SIG-M5 treated with dmso at 0.1 percent for 504 hours (cell line): ENCODE data around the gene STK38L.

Experiments
- DNase-seq: peaks from one replicate; lab custom pipeline; 2025; ENCODE audit not compliant: unreplicated experiment; lab: John Stamatoyannopoulos, UW

Gene STK38L

DNA sequence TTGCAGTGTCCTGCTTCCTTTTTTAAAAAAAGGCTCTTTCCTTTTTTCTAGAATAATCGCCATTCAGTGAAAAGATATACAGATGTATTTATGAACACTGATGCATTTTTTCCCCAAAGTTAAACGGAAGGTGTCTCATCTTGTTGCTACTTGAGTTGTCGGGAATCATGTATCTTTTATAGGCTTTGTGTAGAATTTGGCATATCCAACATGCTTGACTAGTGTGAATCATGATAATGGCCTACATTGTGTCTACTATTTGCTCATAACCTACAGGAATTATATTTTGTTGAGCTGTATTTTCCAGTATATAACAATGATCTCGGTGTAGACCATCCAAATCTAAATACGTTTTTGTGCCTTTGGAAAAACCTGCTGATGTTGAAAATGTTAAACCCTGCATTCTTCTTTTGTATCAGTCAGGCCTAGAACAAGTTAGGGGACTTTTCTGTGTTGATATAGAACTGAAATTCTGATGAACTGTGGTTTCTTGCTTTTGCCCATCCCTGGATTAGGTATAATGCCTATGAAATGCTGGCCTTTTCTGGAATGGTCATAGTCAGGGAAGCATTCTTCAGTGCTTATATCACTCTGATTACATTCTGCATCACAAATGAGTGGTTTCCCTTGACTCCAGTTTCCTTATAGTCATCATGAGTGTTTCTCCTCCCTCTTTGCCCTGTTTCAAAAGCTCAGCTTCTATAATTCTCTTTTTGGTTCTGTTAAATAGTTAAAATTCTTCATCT is 99.3 kb downstream of the STK38L start:
- no peak for DNase-seq

DNA sequence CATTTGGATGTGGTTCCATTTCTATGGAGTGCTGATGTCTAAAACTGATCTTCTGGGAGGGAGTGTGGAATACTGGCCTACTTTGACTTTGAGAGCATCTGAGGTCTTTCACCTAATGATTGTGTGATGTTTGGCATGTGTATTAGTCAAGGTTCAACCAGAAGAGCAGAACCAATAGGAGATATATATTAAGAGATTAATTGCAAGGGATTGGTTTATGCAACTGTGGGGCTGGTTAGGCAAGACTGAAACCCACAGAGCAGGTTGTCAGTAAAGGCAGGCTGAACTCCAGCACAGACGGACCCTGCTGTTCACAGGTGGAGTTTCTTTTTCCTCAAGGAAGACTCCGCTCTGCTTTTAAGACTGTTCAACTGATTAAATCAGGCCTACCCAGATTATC is 100.2 kb downstream of the STK38L start:
- DNase-seq: no peak

DNA sequence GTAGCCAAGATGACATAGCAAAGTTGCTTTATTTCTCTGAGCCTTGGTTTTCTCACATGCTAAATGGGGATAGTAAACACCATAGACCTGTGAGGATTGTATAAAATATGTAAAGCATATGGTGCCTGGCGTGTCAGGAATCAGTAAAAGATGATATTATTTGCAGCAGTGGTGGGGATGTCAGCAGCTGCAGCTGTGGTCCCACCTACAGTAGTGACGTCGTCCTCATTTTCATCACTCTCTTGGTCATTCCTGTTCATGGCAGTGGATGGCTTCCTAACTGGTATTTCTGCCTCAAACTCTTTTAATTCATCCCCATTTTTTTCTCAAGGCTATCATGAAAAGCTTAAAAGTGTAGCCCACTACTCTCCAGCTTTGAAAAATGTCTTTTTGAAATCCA is 100.7 kb downstream of the STK38L start:
- DNase-seq: no peak

DNA sequence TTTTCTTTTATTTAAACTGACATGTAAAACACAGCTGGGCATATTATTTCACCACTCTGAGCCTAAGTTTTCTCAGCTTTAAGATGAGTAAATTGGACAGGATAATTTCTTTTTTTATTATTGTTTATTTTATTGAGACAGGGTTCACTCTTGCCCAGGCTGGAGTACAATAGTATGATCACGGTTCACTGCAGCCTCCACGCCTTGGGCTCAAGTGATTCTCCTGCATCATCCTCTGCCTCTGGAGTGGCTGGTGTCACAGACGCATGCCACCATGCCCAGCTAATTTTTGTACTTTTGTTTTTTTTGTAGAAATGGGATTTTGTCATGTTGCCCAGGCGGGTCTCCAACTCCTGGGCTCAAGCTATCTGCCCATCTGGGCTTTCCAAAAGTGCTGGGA is 101.3 kb downstream of the STK38L start:
- no peak for DNase-seq

DNA sequence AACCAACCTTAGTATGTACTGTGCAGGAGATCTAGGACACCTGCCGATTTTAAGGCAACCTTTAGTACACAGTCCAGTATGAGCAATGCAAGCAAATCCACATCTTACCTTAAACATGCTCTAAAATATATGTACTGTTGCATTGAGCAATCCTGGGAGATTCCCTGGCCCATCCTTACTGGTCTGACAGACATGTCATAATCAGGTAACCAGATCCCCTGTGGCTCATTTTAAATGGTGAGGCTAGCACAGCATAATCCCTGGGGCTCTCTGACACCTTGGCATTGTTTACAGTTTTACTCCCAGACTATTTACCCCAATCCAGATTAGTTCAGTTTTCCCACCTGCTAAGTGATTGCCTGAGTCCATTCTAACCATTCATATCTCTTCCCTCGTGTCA is 103.7 kb downstream of the STK38L start:
- DNase-seq: no peak

DNA sequence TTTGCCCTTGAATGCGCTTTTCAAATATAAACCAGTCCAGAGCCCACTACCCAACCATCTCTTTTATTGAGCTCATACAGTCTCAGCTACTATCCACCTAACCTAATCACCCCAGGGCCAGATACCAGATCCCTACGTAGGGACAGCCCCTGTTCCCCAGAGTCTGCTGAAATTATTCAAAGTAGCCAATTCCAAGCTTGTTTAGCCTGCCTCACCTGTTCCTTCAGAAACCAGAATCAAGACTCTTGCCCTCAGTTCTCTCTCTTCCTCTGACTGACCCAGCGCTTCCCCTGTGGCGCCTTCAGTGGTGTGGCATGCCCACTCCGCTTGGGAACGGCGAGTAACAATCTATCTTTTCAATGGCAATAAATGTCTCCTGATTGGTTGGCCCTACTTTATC is 107.4 kb downstream of the STK38L start:
- DNase-seq: no peak

DNA sequence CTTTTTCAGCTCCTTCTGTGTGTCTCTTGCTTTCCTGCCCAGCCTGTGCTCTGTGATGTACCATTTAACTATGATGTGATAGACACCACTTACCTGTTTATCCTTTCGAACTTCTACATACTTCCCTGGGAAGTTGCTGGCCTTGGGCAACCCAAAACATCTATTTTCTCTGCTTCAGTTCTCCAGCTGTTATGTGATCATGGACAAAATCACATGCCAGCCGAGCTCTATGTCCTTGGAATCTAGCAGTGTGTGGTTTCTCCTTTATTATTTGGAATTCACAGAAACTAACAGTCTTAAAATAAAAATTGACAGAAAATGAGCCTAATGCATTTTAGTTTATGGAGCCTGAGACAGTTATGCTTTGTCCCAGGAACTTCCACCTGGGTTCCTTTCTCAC is 111.4 kb downstream of the STK38L start:
- DNase-seq: no peak

DNA sequence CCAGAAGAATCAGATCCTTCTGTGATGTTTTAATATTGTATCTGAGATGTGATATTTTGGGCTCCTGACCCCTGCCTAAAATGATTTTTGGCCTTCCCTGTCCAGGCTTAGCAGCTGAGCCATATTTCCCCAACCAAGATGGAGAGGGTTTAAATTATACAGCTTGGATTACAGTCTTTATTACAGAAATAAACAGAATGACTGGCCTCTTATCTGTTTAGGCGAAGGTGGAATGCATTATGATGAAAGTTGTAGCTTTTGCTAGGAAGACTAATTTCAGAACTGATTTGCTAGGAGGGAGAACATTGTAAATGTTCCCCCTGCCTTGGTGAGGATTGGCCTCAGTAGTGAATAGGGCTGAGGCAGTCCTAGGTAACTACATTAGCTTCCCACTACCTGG is 111.9 kb downstream of the STK38L start:
- DNase-seq: no peak

DNA sequence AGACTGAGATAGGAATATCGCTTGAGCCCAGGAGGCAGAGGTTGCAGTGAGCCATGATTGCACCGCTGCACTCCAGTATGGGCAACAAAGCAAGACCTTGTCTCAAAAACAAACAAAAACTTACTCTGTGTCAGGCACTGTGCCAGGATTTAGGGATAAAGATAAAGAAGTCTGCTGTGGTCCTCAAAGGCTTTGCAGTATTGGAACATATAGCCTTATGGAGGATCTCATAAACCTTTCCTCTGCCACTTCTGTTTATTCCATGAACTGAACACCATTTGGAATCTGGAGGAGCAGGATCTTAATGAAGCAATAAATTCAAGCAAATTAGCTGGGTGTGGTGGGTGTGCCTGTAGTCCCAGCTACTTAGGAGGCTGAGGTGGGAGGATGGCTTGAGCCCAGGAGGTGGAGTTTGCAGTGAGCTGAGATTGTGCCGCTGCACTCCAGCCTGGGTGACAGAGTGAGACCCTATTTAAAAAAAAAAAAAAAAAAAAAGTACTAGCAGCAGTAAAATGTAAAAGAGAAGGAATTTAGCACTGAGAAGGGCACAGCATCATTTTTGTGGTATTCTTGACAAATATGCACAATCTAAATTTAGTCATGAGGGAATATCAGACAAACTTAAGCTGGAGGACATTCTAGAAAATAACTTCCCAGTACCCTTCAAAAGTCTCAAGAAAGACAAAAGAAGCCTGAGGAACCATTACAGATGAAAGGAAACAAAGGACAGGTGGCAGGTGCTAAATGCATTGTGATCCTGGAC is 115.7 kb downstream of the STK38L start:
- no peak for DNase-seq

DNA sequence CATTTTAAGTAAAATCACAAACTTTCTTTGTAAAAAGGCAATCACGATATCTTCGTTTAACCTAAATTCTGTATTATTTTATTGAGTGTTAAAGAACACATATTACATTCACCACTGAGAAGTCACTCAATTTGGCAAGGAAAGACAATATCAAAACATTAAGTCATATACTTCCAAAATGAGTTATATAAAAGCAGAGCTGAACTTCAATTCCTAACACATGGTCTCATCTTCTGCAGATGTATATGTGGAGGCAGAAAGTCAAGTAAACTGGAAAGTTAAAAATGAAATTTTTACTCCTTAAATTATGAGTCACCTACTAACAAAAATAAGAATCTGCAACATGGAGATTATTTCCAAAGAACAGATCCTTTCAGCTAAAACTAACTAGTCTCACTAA is 117.3 kb downstream of the STK38L start:
- no peak for DNase-seq

DNA sequence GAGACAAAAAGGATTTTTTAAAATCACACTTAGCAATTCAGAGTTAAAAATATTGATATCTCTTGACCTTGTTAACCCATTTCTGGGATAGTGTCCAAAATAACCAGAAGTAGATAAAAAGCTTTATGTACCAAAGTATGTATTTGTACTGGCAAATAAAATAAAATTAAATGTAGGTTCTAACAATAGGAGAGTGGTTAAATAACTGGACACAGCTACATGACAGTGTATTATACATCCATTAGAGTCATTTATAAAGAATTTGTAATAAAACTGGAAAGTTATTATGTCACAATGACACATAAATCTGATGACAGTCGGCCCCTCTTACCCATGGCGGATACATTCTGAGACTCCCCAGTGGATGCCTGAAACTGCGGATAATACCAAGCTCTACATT is 122.5 kb downstream of the STK38L start:
- DNase-seq: no peak

DNA sequence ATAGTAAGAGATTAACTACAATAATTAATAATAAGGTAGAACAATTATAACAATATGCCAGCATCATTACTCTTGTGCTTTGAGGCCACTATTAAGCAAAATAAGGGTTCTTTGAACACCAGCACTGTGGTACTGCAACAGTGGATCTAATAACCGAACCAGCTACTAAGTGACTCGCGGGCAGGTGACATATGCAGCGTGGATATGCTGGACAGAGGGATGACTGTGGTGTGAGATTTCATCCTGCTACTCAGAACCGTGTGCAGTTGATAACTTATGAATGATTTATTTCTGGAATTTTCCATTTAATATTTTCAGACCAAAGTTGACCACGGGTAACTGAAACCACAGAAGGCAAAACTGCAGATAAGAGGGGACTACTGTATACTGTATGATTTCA is 123.0 kb downstream of the STK38L start:
- no peak for DNase-seq
